HepG2 (cell line): ENCODE results near the gene TMEM185B. TPM values are rescaled to one million over a fixed set of nuclear protein-coding genes. Genes with fewer than 3 reads are reported as not detected.

Experiments
- MXD4 ChIP-seq: IDR thresholded peaks from 2 replicates; pipeline ENCODE4 v1.6.1; 2016; ENCODE audit warnings: mild to moderate bottlenecking, missing biosample characterization, missing genetic modification reagents
- SOX13 ChIP-seq, 3 experiments: fragments of 450-650 bp in 1 of 3; sonication (generic) in 1 of 3; formaldehyde crosslinking in 1 of 3; IDR thresholded peaks in 2 of 3; conservative IDR thresholded peaks in 1 of 3; 2 replicates each; pipeline versions ENCODE4 v1.5.0 to v1.6.1; 2016 to 2020; ENCODE audit warnings: antibody characterized with exemption in 1 of 3, mild to moderate bottlenecking in 1 of 3, missing compliant biosample characterization in 1 of 3, missing genetic modification reagents in 1 of 3, moderate library complexity in 1 of 3
- ZBTB7A ChIP-seq: sonication (generic); formaldehyde crosslinking; IDR thresholded peaks from 2 replicates; pipeline ENCODE4 v1.8.0; 2022; ENCODE audit warnings: mild to moderate bottlenecking, missing genetic modification reagents
- ZNF232 ChIP-seq: sonication (generic); formaldehyde crosslinking; IDR thresholded peaks from 2 replicates; pipeline ENCODE4 v1.4.0; 2020; ENCODE audit warnings: missing genetic modification reagents, borderline replicate concordance
- ZNF234 ChIP-seq: sonication (generic); formaldehyde crosslinking; conservative IDR thresholded peaks from 2 replicates; pipeline ENCODE4 v1.5.1; 2020; ENCODE audit warnings: mild to moderate bottlenecking, missing genetic modification reagents
- ZNF292 ChIP-seq: sonication (generic); formaldehyde crosslinking; IDR thresholded peaks from 2 replicates; pipeline ENCODE4 v1.8.1; 2022; ENCODE audit warnings: mild to moderate bottlenecking, low read depth, missing genetic modification reagents, borderline replicate concordance
- ZNF431 ChIP-seq: sonication (generic); formaldehyde crosslinking; IDR thresholded peaks from 2 replicates; pipeline ENCODE4 v1.9.0; 2022; ENCODE audit warnings: missing genetic modification reagents, low read depth, mild to moderate bottlenecking, borderline replicate concordance
- ZNF589 ChIP-seq: sonication (generic); formaldehyde crosslinking; conservative IDR thresholded peaks from 2 replicates; pipeline ENCODE4 v1.8.0; 2022; ENCODE audit warnings: mild to moderate bottlenecking, moderate library complexity, missing genetic modification reagents
- ZNF616 ChIP-seq: sonication (generic); formaldehyde crosslinking; IDR thresholded peaks from 2 replicates; pipeline ENCODE4 v1.5.0; 2020; ENCODE audit warnings: low read depth, mild to moderate bottlenecking, missing genetic modification reagents
- polyA plus RNA-seq, 8 experiments: library from polyadenylated mRNA; depleted of rRNA in 3 of 8; stranded (reverse) in 7 of 8; unstranded in 1 of 8; fragments of >200 nt; fragmentation: Illumina TruSeq in 4 of 8; extraction: Trizol in 4 of 8; gene quantifications; 2 replicates each; pipeline versions ENCODE4 v1.2.1 to v1.2.3, GENCODE V29; 2011 to 2016; ENCODE audit warnings: low read depth in 4 of 8, missing spikeins in 1 of 8, mixed read lengths in 1 of 8; ENCODE audit not compliant: insufficient read depth in 1 of 8
- total RNA-seq, 5 experiments: library from RNA; depleted of rRNA; stranded (reverse); fragments of >200 nt; fragmentation: Illumina TruSeq; extraction: Trizol; gene quantifications; 2 replicates each; pipeline ENCODE4 v1.2.3, GENCODE V29; 2016; ENCODE audit warnings: low read depth in 1 of 5
- TF ChIP-seq, protein P1 (sequence below): sonication (generic); formaldehyde crosslinking; IDR thresholded peaks from 2 replicates; pipeline ENCODE4 v1.4.0; 2020; ENCODE audit warnings: low read depth, missing genetic modification reagents
- TF ChIP-seq, protein P2 (sequence below): sonication (generic); formaldehyde crosslinking; conservative IDR thresholded peaks from 2 replicates; pipeline ENCODE4 v1.4.0; 2020; ENCODE audit warnings: missing genetic modification reagents
- TF ChIP-seq, protein P3 (sequence below): sonication (generic); formaldehyde crosslinking; IDR thresholded peaks from 2 replicates; pipeline ENCODE4 v1.4.0; 2020; ENCODE audit warnings: missing genetic modification reagents
- TF ChIP-seq, protein P4 (sequence below): sonication (generic); formaldehyde crosslinking; IDR thresholded peaks from 2 replicates; pipeline ENCODE4 v1.8.0; 2022; ENCODE audit warnings: missing genetic modification reagents, mild to moderate bottlenecking, moderate library complexity, borderline replicate concordance

TMEM185B gene
- total and polyA plus RNA-seq, 2 of the 13 experiments (the other 11 are each of a cell fraction or from before 2014, with no cell fraction given): 5.6 to 7.0 TPM

DNA sequence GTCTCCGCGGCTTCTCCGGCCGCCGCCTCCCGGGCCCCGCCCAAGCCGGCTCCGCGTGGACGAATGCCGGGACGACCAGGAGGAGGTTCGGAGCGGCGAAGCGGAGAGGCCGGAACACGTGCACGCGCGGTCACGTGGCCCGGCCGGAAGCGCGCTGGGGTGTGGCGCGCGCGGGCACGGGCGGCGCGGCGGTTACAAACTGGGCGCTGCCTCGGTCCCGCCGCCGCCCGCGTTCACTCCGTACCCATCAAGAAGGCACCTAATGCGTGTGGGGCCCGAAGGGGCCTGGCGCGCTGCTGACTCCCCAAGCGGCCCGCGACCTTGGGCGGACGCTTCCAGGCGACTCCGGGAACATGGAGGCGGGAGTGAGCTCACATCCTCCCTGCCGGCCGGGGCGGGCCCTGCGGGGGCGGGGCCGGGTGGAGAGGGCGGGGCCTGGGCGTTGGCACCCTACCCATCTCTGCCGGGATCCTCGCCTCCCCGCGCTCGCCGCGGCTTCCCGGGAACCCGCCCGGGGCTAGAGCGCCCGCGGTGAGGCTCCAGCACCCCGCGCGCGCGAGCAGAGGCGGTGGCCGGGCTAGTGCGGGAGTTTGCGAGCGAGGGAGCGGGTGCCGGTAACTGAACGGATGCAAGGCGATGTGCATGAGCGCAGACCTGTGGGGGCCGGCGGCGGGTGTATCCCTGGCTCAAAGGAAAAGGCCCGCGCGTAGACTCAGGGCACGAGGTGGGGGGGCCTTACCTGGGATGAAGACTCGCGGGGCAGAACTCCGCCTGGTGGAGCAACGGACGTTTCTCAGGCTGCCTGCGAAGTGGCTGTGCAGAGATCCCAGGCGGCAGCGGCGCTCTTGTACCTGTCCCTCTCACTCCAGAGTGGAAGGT, at the start of gene TMEM185B (continued):
- TF ChIP-seq, protein P1, sequence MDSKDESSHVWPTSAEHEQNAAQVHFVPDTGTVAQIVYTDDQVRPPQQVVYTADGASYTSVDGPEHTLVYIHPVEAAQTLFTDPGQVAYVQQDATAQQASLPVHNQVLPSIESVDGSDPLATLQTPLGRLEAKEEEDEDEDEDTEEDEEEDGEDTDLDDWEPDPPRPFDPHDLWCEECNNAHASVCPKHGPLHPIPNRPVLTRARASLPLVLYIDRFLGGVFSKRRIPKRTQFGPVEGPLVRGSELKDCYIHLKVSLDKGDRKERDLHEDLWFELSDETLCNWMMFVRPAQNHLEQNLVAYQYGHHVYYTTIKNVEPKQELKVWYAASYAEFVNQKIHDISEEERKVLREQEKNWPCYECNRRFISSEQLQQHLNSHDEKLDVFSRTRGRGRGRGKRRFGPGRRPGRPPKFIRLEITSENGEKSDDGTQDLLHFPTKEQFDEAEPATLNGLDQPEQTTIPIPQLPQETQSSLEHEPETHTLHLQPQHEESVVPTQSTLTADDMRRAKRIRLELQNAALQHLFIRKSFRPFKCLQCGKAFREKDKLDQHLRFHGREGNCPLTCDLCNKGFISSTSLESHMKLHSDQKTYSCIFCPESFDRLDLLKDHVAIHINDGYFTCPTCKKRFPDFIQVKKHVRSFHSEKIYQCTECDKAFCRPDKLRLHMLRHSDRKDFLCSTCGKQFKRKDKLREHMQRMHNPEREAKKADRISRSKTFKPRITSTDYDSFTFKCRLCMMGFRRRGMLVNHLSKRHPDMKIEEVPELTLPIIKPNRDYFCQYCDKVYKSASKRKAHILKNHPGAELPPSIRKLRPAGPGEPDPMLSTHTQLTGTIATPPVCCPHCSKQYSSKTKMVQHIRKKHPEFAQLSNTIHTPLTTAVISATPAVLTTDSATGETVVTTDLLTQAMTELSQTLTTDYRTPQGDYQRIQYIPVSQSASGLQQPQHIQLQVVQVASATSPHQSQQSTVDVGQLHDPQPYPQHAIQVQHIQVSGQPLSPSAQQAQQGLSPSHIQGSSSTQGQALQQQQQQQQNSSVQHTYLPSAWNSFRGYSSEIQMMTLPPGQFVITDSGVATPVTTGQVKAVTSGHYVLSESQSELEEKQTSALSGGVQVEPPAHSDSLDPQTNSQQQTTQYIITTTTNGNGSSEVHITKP (CRISPR knock-in tag): 0 out of 2 replicates have a peak, but pooled peaks have one; percentile 33
- TF ChIP-seq ZNF232 (CRISPR knock-in tag) (no peak), ZBTB7A (CRISPR knock-in tag) (no peak), ZNF292 (CRISPR knock-in tag) (no peak), MXD4 (CRISPR knock-in tag) (no peak), ZNF431 (CRISPR knock-in tag) (0 out of 2 replicates have a peak, but pooled peaks have one; percentile 43), ZNF616 (0 out of 2 replicates have a peak, but pooled peaks have one; percentile 43), SOX13 (IDR thresholded peaks at IDR 0.05) (no peak), SOX13 (CRISPR knock-in tag; conservative IDR thresholded peaks at IDR 0.05 in 1 of 2, IDR thresholded peaks at IDR 0.05 in 1 of 2) (0 out of 4 replicates have a peak, but pooled peaks of 1 of the 2 experiments have one; percentile 2), ZNF234 (CRISPR knock-in tag) (no peak), ZNF589 (CRISPR knock-in tag) (no peak; the same call in 1 of the 2 replicates)
- TF ChIP-seq, protein P2, sequence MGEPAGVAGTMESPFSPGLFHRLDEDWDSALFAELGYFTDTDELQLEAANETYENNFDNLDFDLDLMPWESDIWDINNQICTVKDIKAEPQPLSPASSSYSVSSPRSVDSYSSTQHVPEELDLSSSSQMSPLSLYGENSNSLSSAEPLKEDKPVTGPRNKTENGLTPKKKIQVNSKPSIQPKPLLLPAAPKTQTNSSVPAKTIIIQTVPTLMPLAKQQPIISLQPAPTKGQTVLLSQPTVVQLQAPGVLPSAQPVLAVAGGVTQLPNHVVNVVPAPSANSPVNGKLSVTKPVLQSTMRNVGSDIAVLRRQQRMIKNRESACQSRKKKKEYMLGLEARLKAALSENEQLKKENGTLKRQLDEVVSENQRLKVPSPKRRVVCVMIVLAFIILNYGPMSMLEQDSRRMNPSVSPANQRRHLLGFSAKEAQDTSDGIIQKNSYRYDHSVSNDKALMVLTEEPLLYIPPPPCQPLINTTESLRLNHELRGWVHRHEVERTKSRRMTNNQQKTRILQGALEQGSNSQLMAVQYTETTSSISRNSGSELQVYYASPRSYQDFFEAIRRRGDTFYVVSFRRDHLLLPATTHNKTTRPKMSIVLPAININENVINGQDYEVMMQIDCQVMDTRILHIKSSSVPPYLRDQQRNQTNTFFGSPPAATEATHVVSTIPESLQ (CRISPR knock-in tag): no peak
- TF ChIP-seq, protein P3, sequence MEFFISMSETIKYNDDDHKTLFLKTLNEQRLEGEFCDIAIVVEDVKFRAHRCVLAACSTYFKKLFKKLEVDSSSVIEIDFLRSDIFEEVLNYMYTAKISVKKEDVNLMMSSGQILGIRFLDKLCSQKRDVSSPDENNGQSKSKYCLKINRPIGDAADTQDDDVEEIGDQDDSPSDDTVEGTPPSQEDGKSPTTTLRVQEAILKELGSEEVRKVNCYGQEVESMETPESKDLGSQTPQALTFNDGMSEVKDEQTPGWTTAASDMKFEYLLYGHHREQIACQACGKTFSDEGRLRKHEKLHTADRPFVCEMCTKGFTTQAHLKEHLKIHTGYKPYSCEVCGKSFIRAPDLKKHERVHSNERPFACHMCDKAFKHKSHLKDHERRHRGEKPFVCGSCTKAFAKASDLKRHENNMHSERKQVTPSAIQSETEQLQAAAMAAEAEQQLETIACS (CRISPR knock-in tag): peak; percentile 37; the same call in 1 of the 2 replicates
- TF ChIP-seq, protein P4, sequence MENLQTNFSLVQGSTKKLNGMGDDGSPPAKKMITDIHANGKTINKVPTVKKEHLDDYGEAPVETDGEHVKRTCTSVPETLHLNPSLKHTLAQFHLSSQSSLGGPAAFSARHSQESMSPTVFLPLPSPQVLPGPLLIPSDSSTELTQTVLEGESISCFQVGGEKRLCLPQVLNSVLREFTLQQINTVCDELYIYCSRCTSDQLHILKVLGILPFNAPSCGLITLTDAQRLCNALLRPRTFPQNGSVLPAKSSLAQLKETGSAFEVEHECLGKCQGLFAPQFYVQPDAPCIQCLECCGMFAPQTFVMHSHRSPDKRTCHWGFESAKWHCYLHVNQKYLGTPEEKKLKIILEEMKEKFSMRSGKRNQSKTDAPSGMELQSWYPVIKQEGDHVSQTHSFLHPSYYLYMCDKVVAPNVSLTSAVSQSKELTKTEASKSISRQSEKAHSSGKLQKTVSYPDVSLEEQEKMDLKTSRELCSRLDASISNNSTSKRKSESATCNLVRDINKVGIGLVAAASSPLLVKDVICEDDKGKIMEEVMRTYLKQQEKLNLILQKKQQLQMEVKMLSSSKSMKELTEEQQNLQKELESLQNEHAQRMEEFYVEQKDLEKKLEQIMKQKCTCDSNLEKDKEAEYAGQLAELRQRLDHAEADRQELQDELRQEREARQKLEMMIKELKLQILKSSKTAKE (CRISPR knock-in tag): no peak
